Right lobe of liver (tissue), 6 donors: Measurements from ENCODE around the gene PGBD1. TPM values are rescaled to one million over a fixed set of nuclear protein-coding genes. Genes with fewer than 3 reads are reported as not detected.

Experiments
- ATAC-seq, 4 donors: fragments of 200-7000 bp; cut with Tn5 transposase; one replicate each; pipeline ENCODE4 v1.9.1; 2020; ENCODE audit warnings: mild to moderate bottlenecking in 4 of 4, moderate library complexity in 4 of 4
- DNase-seq, 3 donors: peaks; one replicate each; pipeline ENCODE4 v3.0.0-alpha.2; 2020
- H3K27ac ChIP-seq, 3 donors: fragments of 200-600 bp; one replicate each; pipeline ENCODE4 v1.8.0; 2022
- H3K27me3 ChIP-seq, 2 donors: fragments of 200-600 bp; one replicate each; pipeline ENCODE4 v1.8.0; 2022
- H3K36me3 ChIP-seq, 4 donors: fragments of 200-600 bp; sonication (generic) in 1 of 4; one replicate each; pipeline versions ENCODE4 v1.5.1 to v1.8.0; 2017 to 2022; ENCODE audit warnings: control low read depth in 1 of 4
- H3K4me1 ChIP-seq, 4 donors: fragments of 200-600 bp; sonication (generic) in 1 of 4; one replicate each; pipeline versions ENCODE4 v1.5.1 to v1.8.0; 2017 to 2022; ENCODE audit warnings: control low read depth in 1 of 4
- H3K4me3 ChIP-seq, 3 donors: fragments of 200-600 bp; one replicate each; pipeline ENCODE4 v1.8.0; 2022
- H3K9me3 ChIP-seq, 4 donors: fragments of 200-600 bp; sonication (generic) in 1 of 4; one replicate each; pipeline versions ENCODE4 v1.5.1 to v1.8.0; 2017 to 2022; ENCODE audit warnings: control low read depth in 1 of 4
- POLR2A ChIP-seq: fragments of 450-650 bp; IDR thresholded peaks from one replicate; pipeline ENCODE4 v1.6.1; 2017; ENCODE audit warnings: antibody characterized with exemption, mild to moderate bottlenecking
- WGBS: methylation state at CpG from one replicate; pipeline ENCODE4 v1.1.6; 2018; ENCODE audit warnings: low coverage, low lambda C conversion rate; ENCODE audit not compliant: insufficient coverage; ENCODE audit errors: missing lambda C conversion rate; 5-methylcytosine and 5-hydroxymethylcytosine counted together
- intact Hi-C, 2 donors: fragments of 100-400 bp; cut with DNase I; formaldehyde crosslinking; loops; one replicate each; pipeline versions ENCODE4 v1.11.2 to v1.14.1; 2022
- long read RNA-seq: library from polyadenylated mRNA; unstranded; transcript quantifications from one replicate; pipeline ENCODE4 v2.0.0, GENCODE V29; 2019
- total RNA-seq, 6 experiments: library from RNA; depleted of rRNA in 2 of 6; stranded (reverse); fragments of >200 nt in 2 of 6; fragmentation: NEBNext Ultra II Directional in 3 of 6; extraction: Animal tissue kit (Norgen Biotek cat#: 25700) in 3 of 6; gene quantifications; one replicate each; pipeline versions ENCODE4 v1.1.0 to v1.2.4, GENCODE V29; 2016 to 2023
- TF ChIP-seq, protein P1 (sequence below), 4 donors: fragments of 200-600 bp in 3 of 4; fragments of 450-650 bp in 1 of 4; IDR thresholded peaks; one replicate each; pipeline versions ENCODE4 v1.5.1 to v1.8.0; 2016 to 2022; ENCODE audit warnings: antibody characterized with exemption in 4 of 4, mild to moderate bottlenecking in 2 of 4
- donor health status: DM: no; HTN: yes; CAD: no.
- donor health status: DM: no; HTN: no; CAD: no.
- donor health status: DM: no; HTN: no; CAD: no.
- donor health status: DM: no; HTN: yes; CAD: no.
- donor health status: DM: no; HTN: yes; CAD: no.

The PGBD1 gene, protein sequence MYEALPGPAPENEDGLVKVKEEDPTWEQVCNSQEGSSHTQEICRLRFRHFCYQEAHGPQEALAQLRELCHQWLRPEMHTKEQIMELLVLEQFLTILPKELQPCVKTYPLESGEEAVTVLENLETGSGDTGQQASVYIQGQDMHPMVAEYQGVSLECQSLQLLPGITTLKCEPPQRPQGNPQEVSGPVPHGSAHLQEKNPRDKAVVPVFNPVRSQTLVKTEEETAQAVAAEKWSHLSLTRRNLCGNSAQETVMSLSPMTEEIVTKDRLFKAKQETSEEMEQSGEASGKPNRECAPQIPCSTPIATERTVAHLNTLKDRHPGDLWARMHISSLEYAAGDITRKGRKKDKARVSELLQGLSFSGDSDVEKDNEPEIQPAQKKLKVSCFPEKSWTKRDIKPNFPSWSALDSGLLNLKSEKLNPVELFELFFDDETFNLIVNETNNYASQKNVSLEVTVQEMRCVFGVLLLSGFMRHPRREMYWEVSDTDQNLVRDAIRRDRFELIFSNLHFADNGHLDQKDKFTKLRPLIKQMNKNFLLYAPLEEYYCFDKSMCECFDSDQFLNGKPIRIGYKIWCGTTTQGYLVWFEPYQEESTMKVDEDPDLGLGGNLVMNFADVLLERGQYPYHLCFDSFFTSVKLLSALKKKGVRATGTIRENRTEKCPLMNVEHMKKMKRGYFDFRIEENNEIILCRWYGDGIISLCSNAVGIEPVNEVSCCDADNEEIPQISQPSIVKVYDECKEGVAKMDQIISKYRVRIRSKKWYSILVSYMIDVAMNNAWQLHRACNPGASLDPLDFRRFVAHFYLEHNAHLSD
- 1 to 10 TPM; 1.1 to 2.0 (median 1.3) TPM for total RNA-seq
- long read RNA-seq: 0 reads

DNA sequence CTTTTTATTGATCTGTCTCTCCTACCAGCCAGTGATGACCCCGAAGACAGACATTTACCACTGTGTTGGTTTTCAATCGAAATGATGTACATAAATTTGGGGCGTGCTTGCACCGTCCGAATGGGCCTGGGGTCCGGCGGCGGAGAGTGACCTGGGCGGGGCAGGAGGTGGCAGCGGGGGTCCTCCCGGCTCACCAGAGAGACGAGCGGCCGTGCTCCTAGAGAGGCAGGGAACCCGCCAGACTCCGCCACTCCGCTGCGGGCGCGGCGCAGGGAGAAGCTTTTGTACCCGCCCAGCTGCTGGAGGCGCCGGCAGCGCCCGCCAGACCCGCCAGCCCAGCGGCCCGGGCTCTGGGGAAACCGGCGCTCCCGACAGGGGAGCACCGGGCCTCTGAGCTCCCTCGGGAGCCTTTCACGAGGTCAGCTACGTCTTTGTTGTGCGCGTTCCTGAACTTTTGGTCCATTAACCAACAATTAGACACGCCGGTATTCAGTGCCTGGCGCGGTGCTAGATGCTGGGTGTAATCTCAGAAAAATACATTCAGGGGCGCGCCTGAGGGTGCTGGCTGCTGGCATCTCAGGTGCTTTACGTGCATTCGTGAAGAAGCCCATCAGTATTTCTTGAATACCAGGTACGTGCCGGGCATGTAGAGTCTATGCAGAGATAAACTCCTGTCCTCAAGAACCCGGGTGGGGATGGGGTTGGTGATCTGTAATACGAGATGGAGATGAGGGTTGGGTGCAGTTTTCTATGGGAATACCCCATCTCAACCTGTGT, at the start of gene PGBD1:
Gene PGBD1 (plus strand): TSS at position 285 of the 777 bp plus-strand sequence. CDS start 2,242 bp downstream, outside the sequence.
- no peaks in the 10 kb centered on the region for H3K9me3 ChIP-seq
- peak; percentile 86 to 95 (median 92) for ATAC-seq
- peak; percentile 57 to 75 (median 69) for DNase-seq
- peak within 1 kb of the TSS; percentile 47 to 57 (median 55) for H3K4me3 ChIP-seq
- H3K36me3 ChIP-seq: peaks cover 0 to 9% (median 0%) of the 10 kb centered on the region in 4 donors
- intact Hi-C loops: no loop called here
- TF ChIP-seq, protein P1, sequence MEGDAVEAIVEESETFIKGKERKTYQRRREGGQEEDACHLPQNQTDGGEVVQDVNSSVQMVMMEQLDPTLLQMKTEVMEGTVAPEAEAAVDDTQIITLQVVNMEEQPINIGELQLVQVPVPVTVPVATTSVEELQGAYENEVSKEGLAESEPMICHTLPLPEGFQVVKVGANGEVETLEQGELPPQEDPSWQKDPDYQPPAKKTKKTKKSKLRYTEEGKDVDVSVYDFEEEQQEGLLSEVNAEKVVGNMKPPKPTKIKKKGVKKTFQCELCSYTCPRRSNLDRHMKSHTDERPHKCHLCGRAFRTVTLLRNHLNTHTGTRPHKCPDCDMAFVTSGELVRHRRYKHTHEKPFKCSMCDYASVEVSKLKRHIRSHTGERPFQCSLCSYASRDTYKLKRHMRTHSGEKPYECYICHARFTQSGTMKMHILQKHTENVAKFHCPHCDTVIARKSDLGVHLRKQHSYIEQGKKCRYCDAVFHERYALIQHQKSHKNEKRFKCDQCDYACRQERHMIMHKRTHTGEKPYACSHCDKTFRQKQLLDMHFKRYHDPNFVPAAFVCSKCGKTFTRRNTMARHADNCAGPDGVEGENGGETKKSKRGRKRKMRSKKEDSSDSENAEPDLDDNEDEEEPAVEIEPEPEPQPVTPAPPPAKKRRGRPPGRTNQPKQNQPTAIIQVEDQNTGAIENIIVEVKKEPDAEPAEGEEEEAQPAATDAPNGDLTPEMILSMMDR (IDR thresholded peaks at IDR 0.05): no peak
- peak; percentile 48 for TF ChIP-seq POLR2A
- H3K27me3 ChIP-seq: no peaks in the 10 kb centered on the region
- no peak within 1 kb of the TSS for H3K27ac ChIP-seq
- WGBS: 5% methylated on average over 19 of the region's 50 CpGs
- peaks cover 0 to 22% (median 0%) of the 10 kb centered on the region in 4 donors for H3K4me1 ChIP-seq

DNA sequence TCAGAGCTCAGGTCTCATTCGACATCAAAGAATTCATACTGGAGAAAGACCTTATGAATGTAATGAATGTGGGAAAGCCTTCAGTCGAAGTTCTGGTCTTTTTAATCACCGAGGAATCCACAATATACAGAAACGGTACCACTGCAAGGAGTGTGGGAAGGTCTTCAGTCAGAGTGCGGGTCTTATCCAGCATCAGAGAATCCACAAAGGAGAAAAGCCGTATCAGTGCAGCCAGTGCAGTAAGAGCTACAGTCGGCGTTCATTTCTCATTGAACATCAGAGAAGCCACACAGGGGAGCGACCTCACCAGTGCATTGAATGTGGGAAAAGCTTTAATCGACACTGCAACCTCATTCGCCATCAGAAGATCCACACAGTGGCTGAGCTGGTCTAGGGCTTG, 48.6 kb upstream of the PGBD1 start:
- no peak overlapping the region for H3K27ac ChIP-seq
- intact Hi-C loops: no loop called here
- H3K9me3 ChIP-seq: no peaks in the 10 kb centered on the region
- no peak for DNase-seq
- H3K27me3 ChIP-seq: no peaks in the 10 kb centered on the region
- no peaks in the 10 kb centered on the region for H3K4me1 ChIP-seq
- H3K36me3 ChIP-seq: peaks cover 0 to 17% (median 7%) of the 10 kb centered on the region in 4 donors
- no peak overlapping the region for H3K4me3 ChIP-seq
- TF ChIP-seq POLR2A: no peak
- TF ChIP-seq, protein P1 (IDR thresholded peaks at IDR 0.05): no peak
- ATAC-seq: no peak
- 88% methylated on average over 5 of the region's 11 CpGs for WGBS

DNA sequence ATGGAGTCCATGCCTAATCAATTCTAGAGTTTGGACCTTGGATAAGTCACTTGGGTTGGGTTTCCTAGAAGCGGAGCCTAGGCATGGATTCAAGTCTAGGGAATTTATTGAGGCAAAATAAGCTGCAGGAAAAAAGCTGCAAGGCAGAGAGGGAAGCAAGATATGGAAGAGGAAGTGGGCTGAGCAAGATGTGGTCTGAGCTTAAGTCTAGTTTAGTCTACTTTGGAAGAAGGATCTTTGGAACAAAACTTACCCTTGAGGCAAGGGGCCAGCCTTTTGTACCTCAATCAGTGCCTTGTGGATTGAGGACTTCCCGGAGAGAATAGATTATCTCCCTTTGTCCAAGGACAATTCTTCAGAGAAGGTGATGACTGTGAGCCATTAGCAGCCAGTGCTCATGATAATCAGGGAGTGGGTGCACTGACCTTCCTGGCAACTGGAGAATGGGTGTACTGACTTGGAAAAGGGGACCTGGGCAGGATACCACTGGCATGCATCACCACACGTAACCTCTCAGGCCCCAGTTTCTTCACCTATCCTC, 45.4 kb upstream of the PGBD1 start:
- Histone ChIP-seq H3K4me3 (no peak overlapping the region), H3K9me3 (no peaks in the 10 kb centered on the region), H3K27ac (no peak overlapping the region), H3K27me3 (no peaks in the 10 kb centered on the region), H3K4me1 (no peaks in the 10 kb centered on the region), H3K36me3 (peaks cover 0 to 2% (median 1%) of the 10 kb centered on the region in 4 donors)
- TF ChIP-seq POLR2A: no peak
- TF ChIP-seq, protein P1 (IDR thresholded peaks at IDR 0.05): no peak
- 72% methylated on average over 2 of the region's 3 CpGs for WGBS
- intact Hi-C loops: no loop called here
- DNase-seq: no peak
- ATAC-seq: no peak

DNA sequence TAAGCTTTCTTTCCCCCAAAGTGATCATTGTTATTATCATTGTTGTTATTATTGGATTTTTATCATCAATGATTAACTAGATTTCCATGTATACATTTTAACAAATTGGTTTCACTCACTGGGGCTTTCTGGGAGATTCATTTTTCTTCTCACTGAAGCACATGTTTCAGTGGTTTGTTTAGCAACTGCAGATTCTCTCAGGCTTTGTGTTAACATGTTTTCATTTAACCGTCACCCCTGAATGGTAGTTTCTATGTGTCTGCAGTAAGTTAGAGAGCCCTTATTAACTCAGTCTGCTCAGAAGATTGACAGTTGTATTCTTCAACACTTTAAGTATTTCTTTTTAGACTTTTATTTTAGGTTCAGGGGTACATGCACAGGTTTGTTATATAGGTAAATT, 41.7 kb upstream of the PGBD1 start:
- Histone ChIP-seq H3K36me3 (no peaks in the 10 kb centered on the region), H3K4me3 (no peak overlapping the region), H3K27ac (no peak overlapping the region), H3K27me3 (no peaks in the 10 kb centered on the region), H3K4me1 (no peaks in the 10 kb centered on the region), H3K9me3 (no peaks in the 10 kb centered on the region)
- intact Hi-C loops: no loop called here
- ATAC-seq (no peak), DNase-seq (no peak)
- no peak for TF ChIP-seq POLR2A
- TF ChIP-seq, protein P1 (IDR thresholded peaks at IDR 0.05): no peak
- WGBS: 90% methylated on average over 1 of the region's 1 CpG
